Measurements from ENCODE around the gene UBN2.

GRCh38 chr7:139218173-139218572, 12.9 kb upstream of the UBN2 start:
- TF ChIP-seq REST (IDR thresholded peaks at IDR 0.05; ENCODE audit: low read depth, low read length) (no peak), SP1 (IDR thresholded peaks at IDR 0.05; ENCODE audit: low read depth, low read length) (no peak)
